WERI-Rb-1 (cell line): Measurements from ENCODE around the gene SYNRG.

Experiments used
- DNase-seq: peaks from one replicate; pipeline ENCODE4 v3.0.0-alpha.2; 2020
- H3K27ac ChIP-seq: fragments of 250-450 bp; sonication (Bioruptor Pico); 2 replicates; pipeline ENCODE4 v1.5.1; 2020; ENCODE audit warnings: mild to moderate bottlenecking, moderate library complexity
- H3K27me3 ChIP-seq: fragments of 250-450 bp; sonication (Bioruptor Pico); 2 replicates; pipeline ENCODE4 v1.5.1; 2021; ENCODE audit warnings: mild to moderate bottlenecking, low read depth, moderate library complexity; ENCODE audit not compliant: insufficient read depth, severe bottlenecking
- H3K36me3 ChIP-seq: fragments of 250-450 bp; sonication (Bioruptor Pico); 2 replicates; pipeline ENCODE4 v1.5.1; 2020; ENCODE audit warnings: mild to moderate bottlenecking, moderate library complexity
- H3K4me3 ChIP-seq: 2 replicates; pipeline ENCODE4 v1.5.1; 2011; ENCODE audit warnings: low read depth, mild to moderate bottlenecking, control low read depth, low read length
- H3K9me3 ChIP-seq: fragments of 250-450 bp; sonication (Bioruptor Pico); 2 replicates; pipeline ENCODE4 v1.5.1; 2021; ENCODE audit warnings: mild to moderate bottlenecking, moderate library complexity; ENCODE audit not compliant: severe bottlenecking
- CTCF ChIP-seq: IDR thresholded peaks from 2 replicates; pipeline ENCODE4 v1.5.1; 2011; ENCODE audit warnings: low read depth, mild to moderate bottlenecking, control low read depth, inconsistent platforms, low read length

The SYNRG gene

GRCh38 chr17:37567538-37567937, 41.7 kb downstream of the SYNRG start:
- H3K27me3 ChIP-seq = no peaks in the 10 kb centered on the region
- H3K9me3 ChIP-seq = no peaks in the 10 kb centered on the region
- TF ChIP-seq CTCF = no peak
- peaks cover 50% of the 10 kb centered on the region for H3K36me3 ChIP-seq
- no peak overlapping the region for H3K27ac ChIP-seq
- H3K4me3 ChIP-seq = no peak overlapping the region
- DNase-seq = no peak

GRCh38 chr17:37567137-37567536, 42.1 kb downstream of the SYNRG start:
- no peak for DNase-seq
- TF ChIP-seq CTCF = no peak
- Histone ChIP-seq H3K27ac (no peak overlapping the region), H3K36me3 (peaks cover 50% of the 10 kb centered on the region), H3K4me3 (no peak overlapping the region), H3K27me3 (no peaks in the 10 kb centered on the region), H3K9me3 (no peaks in the 10 kb centered on the region)

GRCh38 chr17:37564252-37564651, 45.0 kb downstream of the SYNRG start:
- Histone ChIP-seq H3K36me3 (peaks cover 60% of the 10 kb centered on the region), H3K27me3 (no peaks in the 10 kb centered on the region), H3K9me3 (no peaks in the 10 kb centered on the region), H3K4me3 (no peak overlapping the region), H3K27ac (no peak overlapping the region)
- no peak for TF ChIP-seq CTCF
- no peak for DNase-seq

GRCh38 chr17:37562016-37562745, 47.0 kb downstream of the SYNRG start:
- H3K27ac ChIP-seq = no peak overlapping the region
- H3K27me3 ChIP-seq = no peaks in the 10 kb centered on the region
- TF ChIP-seq CTCF = no peak
- H3K9me3 ChIP-seq = no peaks in the 10 kb centered on the region
- DNase-seq = no peak
- no peak overlapping the region for H3K4me3 ChIP-seq
- H3K36me3 ChIP-seq = peaks cover 58% of the 10 kb centered on the region

GRCh38 chr17:37558299-37558698, 50.9 kb downstream of the SYNRG start:
- no peak for TF ChIP-seq CTCF
- no peaks in the 10 kb centered on the region for H3K9me3 ChIP-seq
- H3K36me3 ChIP-seq = peaks cover 44% of the 10 kb centered on the region
- H3K4me3 ChIP-seq = no peak overlapping the region
- no peak overlapping the region for H3K27ac ChIP-seq
- DNase-seq = no peak
- no peaks in the 10 kb centered on the region for H3K27me3 ChIP-seq

- no peak overlapping the region for H3K27ac ChIP-seq
- no peak for DNase-seq
- no peaks in the 10 kb centered on the region for H3K9me3 ChIP-seq
- H3K27me3 ChIP-seq = no peaks in the 10 kb centered on the region
- peaks cover 52% of the 10 kb centered on the region for H3K36me3 ChIP-seq
- no peak for TF ChIP-seq CTCF
- H3K4me3 ChIP-seq = no peak overlapping the region
Measured at GRCh38 chr17:37557482-37557881, 51.7 kb downstream of the SYNRG start.
